NCI-H146 treated with DMSO at 0.1 percent for 48 hours (cell line): Measurements from ENCODE around the gene RAB4A.

Experiments used
- DNase-seq: peaks from one replicate; lab custom pipeline; 2025; ENCODE audit not compliant: unreplicated experiment; lab: John Stamatoyannopoulos, UW

Gene RAB4A

GRCh38 chr1:229243638-229244037 is 27.3 kb upstream of the RAB4A start:
- no peak for DNase-seq

- DNase-seq: no peak
Measured at GRCh38 chr1:229244091-229244490, 26.8 kb upstream of the RAB4A start.

- DNase-seq: no peak
Measured at GRCh38 chr1:229247871-229248270, 23.0 kb upstream of the RAB4A start.

GRCh38 chr1:229248821-229249817 is 21.8 kb upstream of the RAB4A start:
- DNase-seq: no peak

DNA sequence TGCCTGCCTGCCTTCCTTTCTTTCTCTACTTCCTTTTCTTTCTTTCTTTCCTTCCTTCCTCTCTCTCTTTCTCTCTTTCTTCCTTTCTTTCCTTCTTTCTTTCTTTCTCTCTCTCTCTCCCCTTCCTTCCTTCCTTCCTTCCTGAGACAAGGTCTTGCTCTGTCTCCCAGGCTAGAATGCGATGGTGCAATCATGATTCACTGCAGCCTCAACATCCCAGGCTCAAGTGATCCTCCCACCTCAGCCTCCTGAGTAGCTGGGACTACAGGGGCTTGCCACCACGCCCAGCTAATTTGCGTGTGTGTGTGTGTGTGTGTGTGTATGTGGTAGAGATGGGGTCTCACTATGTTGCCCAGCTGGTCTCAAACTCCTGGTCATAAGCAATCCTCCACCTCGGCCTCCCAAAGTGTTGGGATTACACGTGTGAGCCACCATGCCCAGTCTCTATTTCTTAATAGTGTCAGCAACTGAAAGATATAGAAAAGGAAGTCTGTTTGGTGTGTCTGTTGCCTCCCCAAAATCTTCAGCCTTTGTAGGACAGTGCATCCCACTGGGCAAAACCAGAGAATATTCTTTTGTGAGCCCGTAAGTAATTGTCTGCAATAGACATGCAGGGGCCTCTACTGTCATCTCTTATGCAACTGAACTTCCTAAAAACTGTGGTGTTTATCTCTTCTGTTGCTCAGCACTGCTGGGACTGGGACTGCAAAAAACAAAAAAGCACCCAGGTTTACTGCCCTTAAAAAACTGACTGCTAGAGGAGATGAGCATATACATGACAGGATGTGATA is 20.9 kb upstream of the RAB4A start:
- no peak for DNase-seq

DNA sequence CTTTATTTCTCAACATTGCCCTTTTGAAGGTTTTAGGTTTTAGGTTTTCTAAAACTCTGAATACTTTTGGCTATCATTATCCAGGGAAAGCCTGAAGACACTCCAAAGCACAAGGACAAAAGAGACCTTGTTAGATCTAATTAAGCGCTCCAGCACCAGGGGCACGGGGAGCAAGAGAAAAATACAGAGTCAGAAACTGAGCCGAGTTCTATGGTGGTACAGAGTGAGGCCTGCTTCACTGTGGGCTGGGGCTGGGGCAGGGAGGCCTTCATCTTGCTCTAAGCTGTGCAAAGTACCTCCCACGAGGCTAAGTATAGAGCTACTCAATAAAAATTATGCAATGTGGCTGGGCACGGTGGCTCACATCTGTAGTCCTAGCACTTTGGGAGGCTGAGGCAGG is 19.7 kb upstream of the RAB4A start:
- no peak for DNase-seq

- DNase-seq: peak; percentile 53
Measured at GRCh38 chr1:229252228-229252984, 18.5 kb upstream of the RAB4A start.

GRCh38 chr1:229253151-229253974 is 17.5 kb upstream of the RAB4A start:
- peak; percentile 90 for DNase-seq

GRCh38 chr1:229254910-229255541 is 15.9 kb upstream of the RAB4A start:
- DNase-seq: peak; percentile 24

DNA sequence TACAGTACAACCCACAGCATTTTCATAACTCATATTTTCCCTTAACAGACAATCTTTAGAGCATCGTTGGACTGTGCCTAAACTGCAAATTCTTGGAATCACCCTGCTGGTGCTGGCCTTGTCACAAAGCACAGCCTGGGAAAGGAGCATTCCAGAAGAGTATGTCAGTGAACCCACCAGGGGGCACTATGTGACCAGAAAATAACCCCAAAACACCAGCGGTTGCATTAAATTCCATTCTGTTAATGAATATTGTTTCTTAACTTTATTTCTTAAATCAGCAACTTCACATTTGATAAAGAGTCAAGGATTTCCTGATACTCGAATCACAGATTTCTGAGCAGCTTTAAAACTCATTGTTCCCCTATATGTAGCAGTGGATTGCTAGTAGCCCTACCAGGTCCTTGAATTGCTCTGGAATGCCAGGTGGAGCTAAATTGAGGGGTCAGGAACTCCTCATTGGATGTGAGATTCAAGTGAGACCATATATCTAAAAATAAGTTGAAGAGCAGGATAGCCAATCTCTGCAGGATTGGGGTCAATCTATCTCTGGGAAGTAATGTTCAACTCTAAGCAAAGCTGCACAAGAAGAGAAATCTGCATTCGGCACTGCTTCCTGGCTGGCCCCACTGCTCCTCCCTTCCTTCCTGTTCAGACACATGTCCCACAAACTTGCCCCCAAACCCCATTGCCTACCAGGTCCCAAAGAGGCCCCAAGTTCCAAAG is 12.7 kb upstream of the RAB4A start:
- DNase-seq: peak; percentile 46

DNA sequence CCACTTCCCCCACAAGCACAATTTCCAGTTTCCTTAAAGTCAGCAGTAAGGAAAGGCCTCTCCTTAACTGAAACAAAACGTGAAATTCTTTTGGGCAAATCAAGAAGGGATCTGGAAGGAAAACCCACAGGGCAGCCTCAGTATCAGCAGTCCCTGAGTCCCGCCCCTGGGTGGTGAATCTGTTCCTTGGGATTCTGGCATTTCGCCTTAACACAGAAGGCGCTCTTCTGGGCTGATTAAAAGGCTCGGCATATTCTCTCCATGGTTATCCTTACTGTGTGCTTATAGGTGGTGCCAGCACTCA is 12.2 kb upstream of the RAB4A start:
- DNase-seq: no peak

DNA sequence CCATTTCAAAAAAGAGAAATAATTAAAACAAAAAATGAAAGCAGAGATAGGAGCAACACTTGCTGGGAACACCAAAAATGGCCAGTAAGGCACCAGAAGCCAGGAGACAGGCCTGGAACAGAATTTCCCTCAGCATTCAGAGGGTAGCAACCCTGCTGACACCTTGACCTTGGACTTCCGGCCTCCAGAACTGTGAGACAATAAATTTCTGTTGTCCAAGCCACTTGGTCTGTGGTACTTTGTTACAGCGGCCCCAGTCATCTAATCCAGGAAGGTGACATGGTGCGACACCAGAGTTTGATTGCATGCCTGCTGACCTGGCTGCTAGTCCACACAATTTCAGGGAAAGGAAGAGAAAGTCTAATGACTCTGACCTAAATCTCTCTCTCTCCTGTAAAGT is 10.6 kb upstream of the RAB4A start:
- DNase-seq: no peak

- DNase-seq: no peak
Measured at GRCh38 chr1:229262239-229262638, 8.7 kb upstream of the RAB4A start.

GRCh38 chr1:229263254-229263653 is 7.7 kb upstream of the RAB4A start:
- DNase-seq: no peak

GRCh38 chr1:229264068-229264467 is 6.8 kb upstream of the RAB4A start:
- DNase-seq: no peak

DNA sequence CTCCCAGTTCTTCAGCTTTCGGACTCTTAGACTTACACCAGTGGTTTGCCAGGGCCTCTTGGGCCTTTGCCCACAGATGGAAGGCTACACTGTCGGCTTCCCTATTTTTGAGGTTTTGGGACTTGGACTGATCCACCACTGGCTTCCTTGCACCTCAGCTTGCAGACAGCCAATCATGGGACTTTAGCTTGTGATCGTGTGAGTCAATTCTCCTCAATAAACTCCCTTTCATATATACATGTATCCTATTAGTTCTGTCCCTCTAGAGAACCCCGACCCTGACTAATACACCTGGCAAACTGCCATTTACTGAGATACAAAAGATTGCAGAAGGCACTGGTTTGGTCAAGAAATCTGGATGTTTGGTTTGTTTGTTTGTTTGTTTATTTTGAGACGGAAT is 6.4 kb upstream of the RAB4A start:
- DNase-seq: no peak

DNA sequence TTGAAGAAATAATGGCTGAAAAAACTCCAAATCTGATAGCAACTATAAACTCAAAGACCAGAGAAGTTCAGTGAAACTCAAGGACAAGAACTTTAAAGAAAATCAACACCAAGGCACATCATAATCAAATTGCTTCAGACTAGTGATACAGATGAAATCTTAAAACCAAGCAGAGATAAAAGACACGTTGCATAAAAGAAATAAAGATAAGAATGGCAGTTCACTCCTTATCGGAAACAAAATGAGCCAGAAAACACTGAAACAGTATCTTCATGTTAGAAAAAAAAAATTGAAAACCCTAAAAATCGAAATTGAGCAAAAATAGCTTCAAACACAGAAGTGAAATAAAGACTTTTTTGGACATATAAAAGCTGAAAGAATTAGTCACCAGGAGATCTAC is 4.6 kb upstream of the RAB4A start:
- no peak for DNase-seq

GRCh38 chr1:229266832-229267500 is 3.9 kb upstream of the RAB4A start:
- no peak for DNase-seq

GRCh38 chr1:229268505-229268904 is 2.4 kb upstream of the RAB4A start:
- DNase-seq: no peak
